DOHH2 (cell line): Measurements from ENCODE around the gene HNF4A.

Experiments
- EZH2phosphoT487 ChIP-seq: fragments of 200-600 bp; sonication (generic); IDR thresholded peaks from 2 replicates; pipeline ENCODE4 v1.6.1; 2017; ENCODE audit warnings: borderline replicate concordance, mild to moderate bottlenecking, antibody characterized with exemption, low read length, moderate library complexity, mixed read lengths
- TF ChIP-seq, protein P1 (sequence below): fragments of 200-600 bp; sonication (generic); IDR thresholded peaks from one replicate; pipeline ENCODE4 v1.5.1; 2014; ENCODE audit warnings: antibody characterized with exemption, mild to moderate bottlenecking, low read depth, low read length; ENCODE audit not compliant: poor library complexity, severe bottlenecking

DNA sequence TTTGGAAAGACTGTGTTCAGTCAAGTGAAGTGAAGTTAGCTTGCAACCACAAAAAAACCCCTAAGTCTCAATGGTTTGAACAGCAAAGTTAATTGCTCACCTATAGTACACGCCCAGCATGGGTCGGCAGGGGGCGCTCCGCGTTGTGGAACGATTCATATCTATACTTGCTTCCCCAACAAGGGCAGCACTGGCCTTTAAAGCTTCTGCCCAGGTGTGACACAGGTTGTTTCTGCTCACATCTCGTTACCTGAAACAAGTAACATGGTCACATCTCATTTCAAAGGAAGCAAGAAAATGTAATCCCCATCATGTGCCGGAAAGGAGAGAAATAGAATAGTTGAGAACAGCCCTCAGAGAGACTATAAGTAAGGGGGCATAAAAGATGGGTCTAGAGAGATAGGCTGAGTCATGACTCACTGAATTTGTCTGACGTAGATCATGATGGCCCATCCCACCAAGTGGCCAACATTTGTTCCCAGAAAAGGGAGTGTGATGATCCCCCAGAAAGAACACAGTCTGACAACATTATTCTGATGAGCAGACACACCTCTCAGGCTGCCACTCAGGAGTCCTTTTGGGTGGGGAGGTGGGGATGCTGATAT is 29.0 kb downstream of the HNF4A start:
- TF ChIP-seq, protein P1, sequence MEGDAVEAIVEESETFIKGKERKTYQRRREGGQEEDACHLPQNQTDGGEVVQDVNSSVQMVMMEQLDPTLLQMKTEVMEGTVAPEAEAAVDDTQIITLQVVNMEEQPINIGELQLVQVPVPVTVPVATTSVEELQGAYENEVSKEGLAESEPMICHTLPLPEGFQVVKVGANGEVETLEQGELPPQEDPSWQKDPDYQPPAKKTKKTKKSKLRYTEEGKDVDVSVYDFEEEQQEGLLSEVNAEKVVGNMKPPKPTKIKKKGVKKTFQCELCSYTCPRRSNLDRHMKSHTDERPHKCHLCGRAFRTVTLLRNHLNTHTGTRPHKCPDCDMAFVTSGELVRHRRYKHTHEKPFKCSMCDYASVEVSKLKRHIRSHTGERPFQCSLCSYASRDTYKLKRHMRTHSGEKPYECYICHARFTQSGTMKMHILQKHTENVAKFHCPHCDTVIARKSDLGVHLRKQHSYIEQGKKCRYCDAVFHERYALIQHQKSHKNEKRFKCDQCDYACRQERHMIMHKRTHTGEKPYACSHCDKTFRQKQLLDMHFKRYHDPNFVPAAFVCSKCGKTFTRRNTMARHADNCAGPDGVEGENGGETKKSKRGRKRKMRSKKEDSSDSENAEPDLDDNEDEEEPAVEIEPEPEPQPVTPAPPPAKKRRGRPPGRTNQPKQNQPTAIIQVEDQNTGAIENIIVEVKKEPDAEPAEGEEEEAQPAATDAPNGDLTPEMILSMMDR, result peak; percentile 95
- TF ChIP-seq EZH2phosphoT487, result no peak
